Measurements from ENCODE around the gene HMCES.

The HMCES gene

DNA sequence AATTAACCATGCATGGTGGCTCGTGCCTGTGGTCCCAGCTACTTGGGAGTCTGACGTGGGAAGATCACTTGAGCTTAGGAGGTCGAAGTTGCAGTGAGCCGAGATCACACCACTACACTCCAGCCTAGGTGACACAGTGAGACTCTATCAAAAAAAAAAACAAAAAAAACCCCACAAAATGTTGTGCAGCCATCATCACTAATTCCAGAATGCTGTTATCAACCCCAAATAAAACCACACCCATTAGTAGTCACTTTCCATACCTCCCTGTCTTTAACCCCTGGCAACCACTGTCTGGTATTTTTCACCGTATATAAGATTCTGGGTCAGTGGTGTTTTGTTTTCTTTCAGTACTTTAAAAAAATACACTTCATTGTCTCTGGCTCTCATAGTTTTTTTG lies 16.6 kb downstream of the HMCES start:
- no peak overlapping the region for H3K4me3 ChIP-seq (ENCODE audit: low read length)
- DNase-seq (ENCODE audit: low read depth) = no peak
- no peak for TF ChIP-seq CTCF (IDR thresholded peaks at IDR 0.05; ENCODE audit: insufficient read depth, low read depth, low read length, missing control alignments)

DNA sequence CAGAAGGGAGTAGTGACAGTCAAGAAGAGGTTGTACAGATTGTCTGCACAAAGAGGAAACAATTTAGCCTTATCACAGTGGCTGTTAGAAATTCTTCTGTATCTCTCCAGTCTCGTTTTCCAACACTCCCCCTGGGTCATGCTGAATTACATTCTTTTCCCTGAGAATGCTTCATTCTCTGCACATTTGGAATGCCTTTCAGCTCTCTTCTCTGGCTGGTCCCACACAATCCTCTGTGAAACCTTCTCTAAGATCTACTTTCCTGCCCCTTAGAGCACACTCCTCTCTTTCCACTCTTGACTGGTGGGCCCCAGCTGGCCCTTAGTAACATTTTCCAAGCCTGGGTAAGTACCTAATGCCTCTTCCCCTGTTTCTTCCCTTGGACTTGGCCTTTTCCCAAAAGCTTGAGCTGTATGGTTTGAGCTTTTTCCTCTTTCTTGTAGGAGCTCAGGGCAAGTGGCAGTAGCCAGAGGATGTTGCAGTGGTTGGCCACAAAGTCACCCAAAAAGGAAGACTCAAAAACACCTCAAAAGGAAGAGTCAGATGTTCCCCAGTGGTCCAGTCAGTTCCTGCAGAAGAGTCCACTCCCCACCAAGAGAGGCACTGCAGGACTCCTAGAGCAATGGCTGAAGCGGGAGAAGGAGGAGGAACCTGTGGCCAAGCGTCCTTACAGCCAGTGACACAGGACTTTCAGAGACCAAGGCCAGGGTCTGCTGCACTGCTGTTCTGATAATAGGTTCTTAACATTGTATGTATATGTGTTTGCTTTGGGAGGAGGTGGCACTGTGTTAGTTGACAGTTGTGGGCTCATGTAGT lies 25.7 kb downstream of the HMCES start:
- no peak for TF ChIP-seq CTCF (IDR thresholded peaks at IDR 0.05; ENCODE audit: insufficient read depth, low read depth, low read length, missing control alignments)
- DNase-seq (ENCODE audit: low read depth) = no peak
- H3K4me3 ChIP-seq (ENCODE audit: low read length) = no peak overlapping the region

- no peak for DNase-seq (ENCODE audit: low read depth)
- no peak for TF ChIP-seq CTCF (IDR thresholded peaks at IDR 0.05; ENCODE audit: insufficient read depth, low read depth, low read length, missing control alignments)
- H3K4me3 ChIP-seq (ENCODE audit: low read length) = no peak overlapping the region
Measured at GRCh38 chr3:129304962-129305222, 26.2 kb downstream of the HMCES start.

- peak; percentile 92 for DNase-seq (ENCODE audit: low read depth)
- peak overlapping the region; percentile 3 for H3K4me3 ChIP-seq (ENCODE audit: low read length)
- TF ChIP-seq CTCF (IDR thresholded peaks at IDR 0.05; ENCODE audit: insufficient read depth, low read depth, low read length, missing control alignments) = no peak
Measured at GRCh38 chr3:129305592-129306091, 27.0 kb downstream of the HMCES start.

DNA sequence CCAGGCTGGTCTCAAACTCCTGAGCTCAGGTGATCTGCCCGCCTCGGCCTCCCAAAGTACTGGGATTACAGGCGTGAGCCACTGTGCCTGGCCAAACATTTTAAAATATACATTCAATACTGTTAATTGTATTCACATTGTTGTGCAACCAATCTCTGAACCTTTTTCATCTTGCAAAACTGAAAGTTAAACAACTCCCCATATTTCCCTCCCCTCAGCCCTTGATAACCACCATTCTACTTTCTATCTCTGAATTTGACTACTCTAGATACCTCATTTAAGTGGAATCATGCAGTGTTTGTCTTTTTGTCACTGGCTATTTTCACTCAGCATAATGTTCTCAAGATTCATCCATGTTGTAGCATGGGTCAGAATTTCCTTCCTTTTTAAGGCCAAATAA lies 30.0 kb downstream of the HMCES start:
- DNase-seq (ENCODE audit: low read depth) = no peak
- H3K4me3 ChIP-seq (ENCODE audit: low read length) = no peak overlapping the region
- no peak for TF ChIP-seq CTCF (IDR thresholded peaks at IDR 0.05; ENCODE audit: insufficient read depth, low read depth, low read length, missing control alignments)

DNA sequence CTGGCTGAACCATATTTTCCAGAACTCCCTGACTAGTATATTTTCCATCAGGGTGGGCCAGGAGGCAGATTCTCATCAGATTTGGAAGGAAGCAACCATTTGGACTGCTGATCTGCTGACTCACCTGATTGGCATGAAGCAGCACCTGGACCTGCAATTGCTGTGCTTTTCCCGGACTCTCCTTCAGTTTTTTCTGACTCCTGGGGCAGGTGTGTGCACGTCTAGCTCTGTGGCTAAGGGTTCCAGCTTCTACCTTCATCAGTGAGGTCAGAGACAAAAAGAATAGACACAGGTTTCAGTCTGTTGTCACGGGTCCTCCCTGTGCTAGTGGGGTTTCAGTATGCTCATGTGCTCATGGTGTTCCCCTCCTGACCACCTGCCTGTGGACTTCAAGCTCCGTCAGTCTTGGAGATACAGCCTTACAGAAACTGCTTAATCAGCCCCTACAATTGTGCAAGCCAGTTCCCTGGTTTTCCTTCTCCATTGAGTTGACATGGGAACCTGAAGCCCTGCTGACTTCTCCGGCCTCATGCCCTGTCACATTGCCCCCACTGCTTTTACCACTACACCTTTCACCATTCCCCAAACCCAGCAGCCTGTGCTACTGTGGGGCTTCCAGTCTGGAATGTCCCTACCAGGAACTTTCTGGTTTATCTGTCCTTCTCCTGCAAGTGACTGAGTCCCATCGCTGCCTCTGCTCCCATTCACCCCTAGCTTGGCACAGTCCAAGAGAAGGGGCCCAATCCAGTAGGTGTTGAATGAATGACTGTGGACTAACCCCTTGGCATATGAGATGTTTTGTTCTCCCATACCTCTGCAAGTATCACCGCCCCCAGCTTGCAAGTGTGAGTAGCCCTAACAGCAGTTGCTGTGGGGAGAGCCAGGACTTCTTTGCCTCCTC lies 31.7 kb downstream of the HMCES start:
- TF ChIP-seq CTCF (IDR thresholded peaks at IDR 0.05; ENCODE audit: insufficient read depth, low read depth, low read length, missing control alignments) = no peak
- DNase-seq (ENCODE audit: low read depth) = peak; percentile 97
- H3K4me3 ChIP-seq (ENCODE audit: low read length) = no peak overlapping the region
